HepG2 (cell line): ENCODE results near the gene PLPP3. TPM values are rescaled to one million over a fixed set of nuclear protein-coding genes. Genes with fewer than 3 reads are reported as not detected.

Experiments used
- CREB1 ChIP-seq, 2 experiments: fragments of 450-650 bp in 1 of 2; IDR thresholded peaks; 2 replicates each; pipeline ENCODE4 v1.6.1; 2016 to 2017; ENCODE audit warnings: control low read depth in 1 of 2, mild to moderate bottlenecking in 1 of 2, missing compliant biosample characterization in 1 of 2, missing genetic modification characterization in 1 of 2
- DMAP1 ChIP-seq: IDR thresholded peaks from 2 replicates; pipeline ENCODE4 v1.6.1; 2016
- DMTF1 ChIP-seq: sonication (generic); formaldehyde crosslinking; IDR thresholded peaks from 2 replicates; pipeline ENCODE4 v1.4.0; 2020; ENCODE audit warnings: mild to moderate bottlenecking, missing genetic modification reagents
- DNMT1 ChIP-seq: sonication (generic); formaldehyde crosslinking; IDR thresholded peaks from 2 replicates; pipeline ENCODE4 v1.5.1; 2020; ENCODE audit warnings: mild to moderate bottlenecking, missing genetic modification reagents
- ELF1 ChIP-seq: sonication (generic); formaldehyde crosslinking; IDR thresholded peaks from 2 replicates; pipeline ENCODE4 v1.4.0; 2020; ENCODE audit warnings: missing genetic modification reagents
- ETS1 ChIP-seq: sonication (generic); formaldehyde crosslinking; IDR thresholded peaks from 2 replicates; pipeline ENCODE4 v1.4.0; 2020; ENCODE audit warnings: missing genetic modification reagents
- IKZF4 ChIP-seq: sonication (generic); formaldehyde crosslinking; IDR thresholded peaks from 2 replicates; pipeline ENCODE4 v1.5.1; 2020; ENCODE audit warnings: borderline replicate concordance, mild to moderate bottlenecking, low read depth, missing genetic modification reagents; ENCODE audit errors: not compliant biosample characterization
- KAT2B ChIP-seq: fragments of 150-350 bp; IDR thresholded peaks from 2 replicates; pipeline ENCODE4 v1.6.1; 2014; ENCODE audit warnings: low read depth, low read length, borderline replicate concordance
- KAT8 ChIP-seq: IDR thresholded peaks from 2 replicates; pipeline ENCODE4 v1.6.1; 2016; ENCODE audit warnings: missing genetic modification reagents, missing compliant biosample characterization
- NFIC ChIP-seq: IDR thresholded peaks from 2 replicates; pipeline ENCODE4 v1.6.1; 2012; ENCODE audit warnings: mild to moderate bottlenecking, low read length, inconsistent platforms
- SALL2 ChIP-seq: sonication (generic); formaldehyde crosslinking; IDR thresholded peaks from 2 replicates; pipeline ENCODE4 v1.8.1; 2023; ENCODE audit warnings: mild to moderate bottlenecking, missing genetic modification reagents, inconsistent platforms
- ZFP91 ChIP-seq: sonication (generic); formaldehyde crosslinking; IDR thresholded peaks from 2 replicates; pipeline ENCODE4 v1.9.0; 2022; ENCODE audit warnings: missing genetic modification reagents, mild to moderate bottlenecking, borderline replicate concordance
- ZNF17 ChIP-seq: sonication (generic); formaldehyde crosslinking; IDR thresholded peaks from 2 replicates; pipeline ENCODE4 v1.5.0; 2020; ENCODE audit warnings: mild to moderate bottlenecking, missing genetic modification reagents
- ZNF24 ChIP-seq: fragments of 450-650 bp; IDR thresholded peaks from 2 replicates; pipeline ENCODE4 v1.6.1; 2017; ENCODE audit warnings: antibody characterized with exemption, mild to moderate bottlenecking
- ZNF275 ChIP-seq: sonication (generic); formaldehyde crosslinking; IDR thresholded peaks from 2 replicates; pipeline ENCODE4 v1.8.0; 2022; ENCODE audit warnings: missing genetic modification reagents, mild to moderate bottlenecking, inconsistent platforms, borderline replicate concordance
- ZNF281 ChIP-seq: sonication (generic); formaldehyde crosslinking; IDR thresholded peaks from 2 replicates; pipeline ENCODE4 v1.4.0; 2020; ENCODE audit warnings: missing genetic modification reagents, borderline replicate concordance
- ZNF558 ChIP-seq: sonication (generic); formaldehyde crosslinking; IDR thresholded peaks from 2 replicates; pipeline ENCODE4 v1.9.0; 2022; ENCODE audit warnings: mild to moderate bottlenecking, missing genetic modification reagents, borderline replicate concordance
- ZNF629 ChIP-seq: sonication (generic); formaldehyde crosslinking; conservative IDR thresholded peaks from 2 replicates; pipeline ENCODE4 v1.5.0; 2020; ENCODE audit warnings: missing genetic modification reagents
- ZNF704 ChIP-seq: sonication (generic); formaldehyde crosslinking; IDR thresholded peaks from 2 replicates; pipeline ENCODE4 v1.8.1; 2023; ENCODE audit warnings: mild to moderate bottlenecking, inconsistent platforms, moderate library complexity, missing genetic modification reagents, borderline replicate concordance
- ZNF713 ChIP-seq: sonication (generic); formaldehyde crosslinking; IDR thresholded peaks from 2 replicates; pipeline ENCODE4 v1.4.0; 2020; ENCODE audit warnings: mild to moderate bottlenecking, missing genetic modification reagents
- polyA plus RNA-seq, 8 experiments: library from polyadenylated mRNA; depleted of rRNA in 3 of 8; stranded (reverse) in 7 of 8; unstranded in 1 of 8; fragments of >200 nt; fragmentation: Illumina TruSeq in 4 of 8; extraction: Trizol in 4 of 8; gene quantifications; 2 replicates each; pipeline versions ENCODE4 v1.2.1 to v1.2.3, GENCODE V29; 2011 to 2016; ENCODE audit warnings: low read depth in 4 of 8, missing spikeins in 1 of 8, mixed read lengths in 1 of 8; ENCODE audit not compliant: insufficient read depth in 1 of 8
- total RNA-seq, 5 experiments: library from RNA; depleted of rRNA; stranded (reverse); fragments of >200 nt; fragmentation: Illumina TruSeq; extraction: Trizol; gene quantifications; 2 replicates each; pipeline ENCODE4 v1.2.3, GENCODE V29; 2016; ENCODE audit warnings: low read depth in 1 of 5

Gene PLPP3
- total and polyA plus RNA-seq, 2 of the 13 experiments (the other 11 are each of a cell fraction or from before 2014, with no cell fraction given) = 49.7 to 65.8 TPM

- no peak for TF ChIP-seq ZNF275 (CRISPR knock-in tag)
- TF ChIP-seq DMTF1 = no peak
- peak; percentile 26; the same call in 1 of the 2 replicates for TF ChIP-seq KAT8 (CRISPR knock-in tag)
- TF ChIP-seq ETS1 (CRISPR knock-in tag) = no peak
- peak; percentile 30; the same call in 1 of the 2 replicates for TF ChIP-seq ZNF629 (CRISPR knock-in tag)
- TF ChIP-seq ZNF713 (CRISPR knock-in tag) = no peak
- TF ChIP-seq ZFP91 (CRISPR knock-in tag) = no peak
- no peak for TF ChIP-seq KAT2B
- no peak for TF ChIP-seq DNMT1 (CRISPR knock-in tag)
- 0 out of 2 replicates have a peak, but pooled peaks have one; percentile 14 for TF ChIP-seq ELF1
- TF ChIP-seq CREB1 (IDR thresholded peaks at IDR 0.05) = no peak
- TF ChIP-seq CREB1 (CRISPR knock-in tag; IDR thresholded peaks at IDR 0.05) = peak; percentile 80
- no peak for TF ChIP-seq ZNF24
- TF ChIP-seq DMAP1 (CRISPR knock-in tag) = no peak
- no peak for TF ChIP-seq IKZF4 (CRISPR knock-in tag)
- no peak for TF ChIP-seq ZNF558 (CRISPR knock-in tag)
- TF ChIP-seq SALL2 = no peak
- no peak for TF ChIP-seq ZNF704 (CRISPR knock-in tag)
- TF ChIP-seq NFIC = peak; percentile 70
- no peak for TF ChIP-seq ZNF281
- TF ChIP-seq ZNF17 = no peak
Observed at GRCh38 chr1:56563568-56563967, 15.8 kb downstream of the PLPP3 start (continued).
